ENCODE data around the gene RAB37.

Gene RAB37

DNA sequence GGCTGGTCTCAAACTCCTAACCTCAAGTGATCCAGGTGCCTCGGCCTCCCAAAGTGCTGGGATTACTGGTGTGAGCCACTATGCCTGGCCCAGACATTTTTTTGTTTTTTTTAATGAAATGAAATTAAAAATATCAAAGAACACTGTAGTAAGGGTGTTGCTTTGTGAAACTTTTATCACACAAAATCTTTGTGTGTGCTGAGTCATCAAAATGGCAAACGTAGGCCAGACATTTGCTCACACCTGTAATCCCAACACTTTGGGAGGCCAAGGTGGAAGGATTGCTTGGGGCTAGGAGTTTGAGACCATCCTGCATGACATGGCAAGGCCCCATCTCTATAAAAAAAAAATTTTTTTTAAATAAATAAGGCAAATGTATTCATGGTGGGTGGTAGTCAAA lies 29.4 kb downstream of the RAB37 start:
- no peak for DNase-seq

DNA sequence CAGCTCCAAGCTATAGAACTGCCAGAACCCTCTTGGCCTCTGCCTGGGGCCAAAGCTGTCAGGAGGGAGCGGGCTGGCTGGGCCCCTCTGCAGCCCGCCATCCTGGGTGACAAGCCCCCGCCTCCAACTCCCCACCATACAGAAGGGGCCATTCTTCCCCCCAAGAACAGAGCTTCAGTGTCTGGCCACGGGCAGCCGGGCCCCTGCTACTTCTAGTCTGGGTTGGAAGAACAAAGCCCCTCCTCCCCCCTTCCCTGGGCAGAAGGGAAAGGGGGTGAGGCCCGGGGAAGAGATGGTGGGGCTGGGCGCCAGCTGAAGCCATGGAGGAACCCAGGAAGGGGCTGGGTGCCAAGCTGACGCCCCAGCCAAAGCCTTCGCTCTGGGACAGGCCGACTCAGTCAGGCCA lies 30.1 kb downstream of the RAB37 start:
- no peak for DNase-seq

DNA sequence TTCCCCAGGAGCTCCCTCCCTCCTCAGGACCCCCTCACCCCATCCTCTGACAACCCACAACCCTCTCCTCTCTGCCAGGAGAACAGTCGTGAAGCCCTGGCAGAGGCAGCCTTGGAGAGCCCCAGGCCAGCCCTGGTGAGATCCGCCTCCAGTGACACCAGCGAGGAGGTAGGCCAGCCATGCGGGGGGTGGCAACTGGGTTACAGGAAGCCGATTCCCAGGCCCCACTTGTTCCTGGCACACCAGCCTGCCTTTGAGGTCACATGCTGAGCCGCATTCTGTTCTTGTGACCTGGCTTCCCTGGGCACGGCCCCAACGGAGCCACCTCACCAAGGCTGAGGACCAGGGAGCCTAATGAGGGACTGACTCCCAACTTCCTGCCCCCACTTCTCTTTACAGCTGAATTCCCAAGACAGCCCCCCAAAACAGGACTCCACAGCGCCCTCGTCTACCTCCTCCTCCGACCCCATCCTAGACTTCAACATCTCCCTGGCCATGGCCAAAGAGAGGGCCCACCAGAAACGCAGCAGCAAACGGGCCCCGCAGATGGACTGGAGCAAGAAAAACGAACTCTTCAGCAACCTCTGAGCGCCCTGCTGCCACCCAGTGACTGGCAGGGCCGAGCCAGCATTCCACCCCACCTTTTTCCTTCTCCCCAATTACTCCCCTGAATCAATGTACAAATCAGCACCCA lies 31.2 kb downstream of the RAB37 start:
- DNase-seq = no peak

DNA sequence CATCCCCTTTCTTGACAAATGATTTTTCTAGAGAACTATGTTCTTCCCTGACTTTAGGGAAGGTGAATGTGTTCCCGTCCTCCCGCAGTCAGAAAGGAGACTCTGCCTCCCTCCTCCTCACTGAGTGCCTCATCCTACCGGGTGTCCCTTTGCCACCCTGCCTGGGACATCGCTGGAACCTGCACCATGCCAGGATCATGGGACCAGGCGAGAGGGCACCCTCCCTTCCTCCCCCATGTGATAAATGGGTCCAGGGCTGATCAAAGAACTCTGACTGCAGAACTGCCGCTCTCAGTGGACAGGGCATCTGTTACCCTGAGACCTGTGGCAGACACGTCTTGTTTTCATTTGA lies 31.7 kb downstream of the RAB37 start:
- no peak for DNase-seq

DNA sequence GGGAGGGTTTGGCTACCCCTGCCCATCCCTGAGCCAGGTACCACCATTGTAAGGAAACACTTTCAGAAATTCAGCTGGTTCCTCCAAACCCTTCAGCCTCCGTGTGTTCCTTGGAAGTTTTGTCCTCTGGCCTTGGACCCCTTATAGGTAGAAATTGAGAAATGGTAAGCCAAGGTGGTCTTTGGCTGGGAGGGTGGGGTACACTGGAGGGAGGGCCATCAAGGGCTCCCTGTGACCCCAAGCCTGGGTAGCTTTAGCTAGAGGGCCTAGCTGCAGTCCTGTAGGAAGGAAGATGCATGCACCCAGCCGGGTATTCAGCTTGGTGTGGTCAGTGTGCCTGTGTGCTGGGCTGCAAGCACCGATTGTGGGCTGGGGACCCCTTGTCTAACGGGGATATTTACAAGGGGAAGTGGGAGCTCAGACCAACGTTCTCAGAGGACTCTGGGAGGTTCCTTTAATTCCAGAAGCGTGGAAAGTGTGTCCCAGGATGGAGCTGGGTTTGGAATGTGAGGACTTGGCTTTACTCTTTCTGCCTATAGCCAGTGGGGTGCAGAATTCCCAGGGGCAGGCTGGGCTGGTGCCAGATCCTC lies 32.3 kb downstream of the RAB37 start:
- no peak for DNase-seq

DNA sequence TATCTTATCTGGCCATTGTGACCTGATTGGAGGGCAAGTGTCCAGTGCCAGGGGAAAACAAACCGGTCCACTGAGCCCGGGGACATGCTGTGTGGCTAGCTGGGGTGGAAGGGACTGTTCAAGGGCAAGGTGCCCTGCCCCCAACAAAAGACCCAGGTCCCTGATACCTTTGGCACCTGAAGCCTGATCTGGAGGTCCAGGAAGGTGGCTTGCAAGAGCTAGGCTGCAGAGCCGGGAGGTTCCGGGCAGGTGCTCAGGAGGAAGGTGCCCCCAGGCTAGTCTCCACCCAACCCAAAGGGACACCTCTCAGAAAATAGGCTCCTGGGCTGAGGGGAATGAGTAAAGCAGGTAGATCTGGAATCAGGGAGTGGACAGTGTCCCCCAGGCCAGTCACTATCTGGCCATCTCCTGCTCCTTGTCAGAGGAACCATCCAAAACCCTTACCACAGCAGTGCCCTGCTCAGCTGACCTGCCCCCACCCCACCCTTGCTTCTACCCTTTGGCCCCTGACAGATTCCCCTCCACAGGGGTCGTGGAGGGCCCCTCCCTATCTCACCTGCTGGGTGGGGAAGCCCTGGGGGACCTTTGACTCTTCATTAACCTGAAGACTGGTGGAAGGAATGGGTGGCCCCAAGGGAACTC lies 32.9 kb downstream of the RAB37 start:
- no peak for DNase-seq

DNA sequence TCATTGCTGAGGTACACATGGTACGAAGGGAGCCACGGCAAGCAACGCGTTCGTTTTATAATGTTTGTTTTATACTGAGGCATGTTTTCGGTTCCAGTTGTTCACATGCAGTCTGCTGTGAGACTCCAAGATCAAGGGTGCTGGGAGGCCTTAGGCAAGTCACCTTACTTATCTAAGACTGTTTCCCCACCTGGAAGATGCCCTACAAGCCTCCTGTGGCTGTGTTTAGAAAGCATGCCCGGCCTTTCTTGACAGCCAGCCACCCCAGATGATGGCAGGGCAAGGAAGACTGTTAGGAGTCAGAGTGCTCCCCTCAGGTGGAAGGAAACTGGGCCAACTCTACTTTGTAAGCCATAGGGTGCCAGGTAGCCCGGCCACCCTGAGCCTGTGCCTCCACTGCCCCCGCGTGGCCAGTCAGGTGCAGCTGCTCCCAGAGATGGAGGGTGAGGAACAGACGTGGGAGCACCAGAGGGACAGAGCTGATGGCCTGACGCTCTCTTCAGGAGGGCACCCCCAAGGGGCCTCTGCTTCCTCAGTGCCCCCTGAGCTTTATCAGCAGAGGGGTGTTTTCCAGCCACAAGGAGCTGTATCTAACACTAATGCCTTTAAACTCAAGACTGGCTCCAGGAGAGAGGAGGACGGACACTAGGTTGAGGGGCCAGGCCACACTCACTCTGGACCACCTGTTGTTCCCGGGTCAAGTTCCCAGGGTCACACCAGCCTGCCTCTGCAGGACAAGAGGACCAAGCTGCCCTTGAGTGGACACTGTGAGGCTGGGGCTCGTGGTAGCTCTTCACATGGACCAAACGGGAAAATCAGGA lies 33.7 kb downstream of the RAB37 start:
- DNase-seq = peak; percentile 60

DNA sequence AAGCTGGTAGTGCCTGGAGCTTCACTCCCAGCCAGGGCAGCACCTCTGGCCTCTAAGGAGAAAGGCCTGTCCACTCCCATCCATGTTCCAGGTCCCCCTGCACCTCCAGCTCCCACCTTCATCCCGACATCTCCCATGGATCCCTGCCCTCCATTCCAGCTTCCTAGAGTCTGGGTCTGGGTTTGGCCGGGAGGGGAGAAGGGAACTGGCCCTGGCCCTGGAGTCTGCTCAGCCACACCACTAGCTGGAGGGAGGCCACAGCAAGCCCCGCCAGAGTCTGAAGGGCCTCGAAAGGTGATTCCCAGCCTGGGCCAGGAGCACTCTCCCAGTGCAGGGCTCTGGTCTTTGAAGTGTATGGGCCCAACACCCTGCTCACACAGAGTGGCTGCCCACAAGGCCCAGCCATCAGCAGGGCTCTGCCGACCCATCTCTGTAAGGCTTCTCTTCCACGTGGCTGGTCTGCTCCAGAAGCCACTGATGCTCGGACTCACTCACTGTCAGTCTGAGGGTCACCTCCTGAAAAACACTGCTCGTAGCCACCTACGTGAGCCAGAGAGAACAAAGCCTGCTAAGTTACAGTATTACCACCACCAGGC lies 34.4 kb downstream of the RAB37 start:
- no peak for DNase-seq

DNA sequence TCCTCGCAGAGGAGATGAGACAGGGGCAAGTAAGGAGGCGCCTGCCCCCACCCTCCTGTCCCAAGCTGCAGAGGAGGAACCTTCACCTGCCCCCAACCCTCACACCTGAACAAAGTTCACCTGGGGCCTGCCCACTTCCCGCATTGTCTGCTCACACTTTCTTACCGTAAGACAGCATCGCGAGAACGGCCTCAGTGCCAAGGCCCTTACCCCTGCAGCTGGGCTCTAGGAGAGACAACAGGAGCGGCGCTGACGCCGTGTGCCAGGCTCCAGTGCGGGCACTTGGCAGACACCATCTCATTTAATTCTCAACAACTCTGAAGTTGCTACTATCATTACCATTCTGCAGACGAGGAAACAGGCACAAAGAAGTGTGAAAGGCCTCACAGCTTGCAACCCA lies 35.0 kb downstream of the RAB37 start:
- no peak for DNase-seq

DNA sequence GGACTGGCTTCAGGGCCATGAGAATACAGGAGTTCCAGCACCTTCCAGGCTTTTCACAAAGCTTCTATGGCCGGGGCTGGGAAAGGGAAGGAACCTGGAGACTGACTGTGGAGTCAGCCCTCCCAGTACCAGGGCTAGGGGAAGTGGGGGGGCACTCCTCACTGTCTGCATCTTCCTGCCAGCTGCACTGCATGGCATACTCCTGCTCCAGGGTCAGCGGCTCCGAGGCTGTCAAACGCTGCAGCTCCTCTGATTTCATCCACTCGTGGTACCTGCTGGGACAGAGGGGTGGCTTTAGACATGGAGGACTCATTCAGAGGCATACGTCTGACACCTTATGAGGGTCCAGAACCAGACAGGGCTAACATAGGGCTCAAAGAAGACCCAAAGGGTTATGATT lies 36.4 kb downstream of the RAB37 start:
- no peak for DNase-seq

DNA sequence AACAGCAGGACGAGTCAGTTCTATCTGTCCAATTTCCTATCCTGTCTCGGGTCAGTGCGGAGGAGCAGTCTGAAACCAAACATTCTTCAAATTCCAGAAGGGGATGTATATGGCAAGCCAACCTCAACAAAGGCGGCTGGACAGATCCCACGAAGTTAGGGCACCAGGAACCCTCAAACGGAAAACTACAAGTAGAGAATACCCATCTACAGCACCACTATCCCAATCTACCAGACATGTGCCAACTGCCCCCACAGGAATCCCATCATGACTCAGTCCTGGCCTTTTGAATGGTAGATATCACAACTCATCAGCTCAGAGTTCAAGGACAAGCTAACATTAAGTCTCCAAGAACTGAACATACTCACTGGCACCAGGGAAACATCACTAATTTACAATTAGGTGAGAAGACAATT lies 36.8 kb downstream of the RAB37 start:
- DNase-seq = no peak

DNA sequence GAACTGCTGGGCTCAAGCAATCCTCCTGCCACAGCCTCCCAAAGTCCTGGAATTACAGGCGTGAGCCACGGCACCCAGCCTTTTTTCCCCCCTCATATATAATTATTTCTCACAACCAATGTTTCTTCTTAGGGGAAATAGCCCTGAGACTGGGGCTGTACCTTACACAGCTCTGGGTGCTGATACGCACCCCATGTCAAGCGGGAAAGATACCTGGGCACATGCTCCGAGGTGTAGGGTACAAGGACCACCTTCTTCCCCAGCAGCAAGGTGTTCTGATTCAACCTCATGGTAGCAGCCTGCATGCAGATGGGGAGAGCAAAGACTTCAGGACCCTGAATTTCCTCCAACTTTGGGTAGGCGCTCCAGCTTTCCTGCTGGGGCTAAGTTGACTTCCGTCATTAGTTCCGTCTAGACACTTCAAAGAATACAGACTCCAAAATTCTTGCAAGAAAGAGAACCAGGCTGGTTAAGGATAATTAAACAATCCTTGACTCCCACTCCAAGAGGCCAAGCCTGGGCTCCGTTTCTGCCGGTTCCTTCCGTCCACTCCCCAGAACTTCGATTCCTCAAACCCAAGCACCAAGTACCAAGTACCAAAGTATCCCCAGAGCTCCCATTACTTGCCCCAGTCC lies 38.5 kb downstream of the RAB37 start:
- DNase-seq = no peak

DNA sequence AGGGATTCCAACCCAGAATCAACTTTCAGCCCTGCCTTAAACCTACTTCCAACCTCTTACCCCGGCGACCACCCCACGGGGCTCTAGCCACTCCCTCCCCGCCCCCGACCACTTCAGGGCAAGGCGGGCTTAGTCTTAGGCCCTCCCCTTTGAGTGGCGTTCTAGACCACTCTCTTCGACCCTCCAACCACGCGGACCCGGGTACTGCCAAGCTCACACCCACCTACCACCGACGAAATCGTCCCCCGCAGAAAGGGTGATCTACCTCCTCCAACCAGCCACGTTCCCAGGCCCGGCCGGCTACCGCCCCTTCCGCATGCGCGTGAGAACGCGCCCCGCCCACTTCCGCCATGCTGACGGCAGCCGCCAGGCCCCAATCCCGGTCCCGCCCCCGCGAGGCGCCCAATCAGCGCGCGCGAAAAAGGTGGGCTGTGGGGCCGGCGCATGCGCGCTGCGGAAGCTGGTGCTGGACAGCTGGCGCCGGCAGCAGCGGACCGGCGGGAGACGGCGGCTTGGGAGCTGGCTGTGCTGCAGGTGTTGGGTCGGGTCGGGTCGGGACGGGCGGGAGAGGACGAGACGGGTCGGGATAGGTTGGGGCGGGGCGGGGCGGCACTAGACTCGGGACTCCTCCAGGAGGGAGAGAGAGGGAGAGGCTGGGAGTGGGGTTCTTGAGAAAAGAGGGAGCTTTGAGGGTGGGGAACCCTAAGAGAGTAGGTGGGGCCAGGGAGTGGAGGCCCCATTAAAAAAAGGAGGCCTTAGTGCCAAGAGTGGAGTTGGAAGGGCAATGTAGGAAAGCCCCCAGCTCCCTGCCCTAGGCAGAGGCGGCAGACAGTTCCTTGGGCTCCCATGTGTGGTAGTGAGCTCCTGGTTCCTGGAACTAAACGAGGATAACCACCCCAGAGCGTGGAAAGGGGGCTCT lies 39.2 kb downstream of the RAB37 start, which contains the start of gene NAT9:
NAT9 (minus strand) TSS at position 302 of the 919 bp plus-strand sequence. CDS start 647 bp downstream, outside the sequence.
- DNase-seq = peak; percentile 97

DNA sequence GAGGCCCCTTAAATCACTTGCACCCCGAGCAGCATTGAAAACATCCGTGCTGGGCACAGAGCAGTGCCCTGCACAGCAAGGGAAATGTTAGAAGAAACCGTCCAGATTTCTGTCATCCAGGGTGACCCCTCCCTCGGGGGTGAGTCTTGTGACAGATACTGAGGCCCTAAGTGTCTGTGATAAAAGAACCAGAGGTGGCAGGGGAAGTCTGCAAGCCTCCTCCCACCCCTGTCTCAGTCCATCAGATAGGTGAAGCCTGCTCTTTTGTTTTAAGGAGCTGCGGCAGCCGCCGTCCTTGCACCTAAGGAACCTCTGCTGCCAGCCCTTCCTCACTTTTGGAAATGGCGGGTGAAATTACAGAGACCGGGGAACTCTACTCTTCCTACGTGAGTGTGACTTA lies 39.9 kb downstream of the RAB37 start:
- no peak for DNase-seq

DNA sequence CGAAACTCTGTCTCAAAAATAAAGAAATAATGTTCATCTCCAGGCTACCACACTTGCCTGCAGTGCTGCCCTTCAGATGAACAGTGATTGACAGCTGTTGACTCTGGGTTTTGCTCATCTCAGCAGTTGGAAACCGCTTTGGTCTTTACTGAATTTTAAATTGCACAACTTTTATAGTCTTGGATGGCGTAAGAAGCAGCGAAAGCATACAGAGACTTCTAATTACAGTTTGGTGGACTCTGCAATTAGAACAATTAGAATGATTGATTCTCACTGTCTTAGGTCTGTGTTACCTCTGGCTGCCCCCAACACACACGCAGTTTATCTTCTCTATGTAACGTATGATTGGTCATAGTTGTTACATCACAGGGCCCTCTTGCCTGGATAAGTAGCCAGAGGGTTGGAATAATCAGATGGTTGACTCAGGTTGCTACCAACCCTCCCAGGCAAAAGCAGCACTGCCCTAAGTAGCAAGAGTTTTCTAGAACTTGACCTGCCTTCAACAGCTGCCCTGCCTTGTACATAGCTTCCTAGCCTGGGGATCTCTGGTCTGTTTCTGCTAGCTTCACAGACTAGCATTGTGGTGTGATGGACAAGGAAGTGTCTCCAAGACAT lies 41.0 kb downstream of the RAB37 start:
- DNase-seq = no peak

DNA sequence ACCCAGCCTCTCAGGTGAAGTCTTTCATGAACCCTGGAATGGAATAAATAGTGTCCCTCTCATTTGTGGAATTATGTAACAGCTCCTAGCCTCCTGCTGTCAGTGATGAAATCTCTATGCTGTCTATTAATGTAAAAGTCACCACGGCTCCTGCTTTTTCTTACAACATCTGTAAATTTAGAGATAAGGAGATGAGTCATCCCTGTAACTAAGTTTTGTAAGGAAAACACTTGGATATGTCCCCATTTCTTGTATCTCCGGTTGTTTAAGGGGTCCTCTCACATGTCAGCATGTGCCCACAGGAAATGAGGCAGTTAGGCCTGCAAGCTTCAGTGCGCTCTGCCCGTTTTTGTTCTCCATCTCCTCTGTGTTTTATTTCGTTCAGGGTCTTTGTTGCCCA lies 41.9 kb downstream of the RAB37 start:
- DNase-seq = no peak

DNA sequence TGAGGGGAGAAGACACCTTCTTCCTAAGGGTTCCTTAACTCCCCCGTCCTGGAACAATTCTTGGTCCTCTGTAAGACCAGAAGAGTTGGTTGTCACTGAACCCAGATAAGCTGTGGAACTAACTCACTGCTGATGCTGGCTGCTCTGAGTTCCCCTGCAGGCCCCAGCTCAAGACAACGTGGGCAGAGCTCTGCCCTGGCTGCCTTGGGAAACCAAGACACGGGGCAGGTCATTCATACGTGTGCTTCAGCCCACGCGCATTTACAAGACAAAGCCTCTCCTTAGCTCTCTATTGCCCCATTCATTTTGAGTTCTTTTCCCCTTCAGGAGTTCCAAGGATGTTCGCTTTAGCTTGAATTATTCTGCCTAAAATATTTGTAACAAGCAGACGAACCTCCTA lies 42.4 kb downstream of the RAB37 start:
- DNase-seq = no peak

DNA sequence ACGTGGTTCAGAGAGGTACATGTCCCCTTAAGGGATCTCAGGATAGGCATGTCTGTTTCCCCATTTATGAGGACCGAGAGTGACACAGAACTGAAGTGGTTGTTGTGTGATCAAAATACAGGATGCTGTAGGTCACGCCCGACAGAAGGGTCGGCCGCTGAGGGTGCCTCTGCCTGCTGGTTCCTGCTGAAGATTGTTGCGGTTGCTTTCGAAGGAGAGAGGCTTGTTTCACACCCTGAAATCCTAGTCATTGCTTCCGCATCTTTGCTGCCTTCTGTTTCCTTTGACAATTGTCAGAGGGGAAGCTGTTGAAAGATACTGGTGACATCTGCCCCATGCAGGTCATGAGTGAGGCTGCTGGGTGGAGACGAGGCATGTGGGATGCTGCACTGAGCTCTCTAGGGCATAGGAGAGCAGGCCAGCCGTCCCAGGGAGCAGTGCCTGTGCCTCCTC lies 42.9 kb downstream of the RAB37 start:
- no peak for DNase-seq

DNA sequence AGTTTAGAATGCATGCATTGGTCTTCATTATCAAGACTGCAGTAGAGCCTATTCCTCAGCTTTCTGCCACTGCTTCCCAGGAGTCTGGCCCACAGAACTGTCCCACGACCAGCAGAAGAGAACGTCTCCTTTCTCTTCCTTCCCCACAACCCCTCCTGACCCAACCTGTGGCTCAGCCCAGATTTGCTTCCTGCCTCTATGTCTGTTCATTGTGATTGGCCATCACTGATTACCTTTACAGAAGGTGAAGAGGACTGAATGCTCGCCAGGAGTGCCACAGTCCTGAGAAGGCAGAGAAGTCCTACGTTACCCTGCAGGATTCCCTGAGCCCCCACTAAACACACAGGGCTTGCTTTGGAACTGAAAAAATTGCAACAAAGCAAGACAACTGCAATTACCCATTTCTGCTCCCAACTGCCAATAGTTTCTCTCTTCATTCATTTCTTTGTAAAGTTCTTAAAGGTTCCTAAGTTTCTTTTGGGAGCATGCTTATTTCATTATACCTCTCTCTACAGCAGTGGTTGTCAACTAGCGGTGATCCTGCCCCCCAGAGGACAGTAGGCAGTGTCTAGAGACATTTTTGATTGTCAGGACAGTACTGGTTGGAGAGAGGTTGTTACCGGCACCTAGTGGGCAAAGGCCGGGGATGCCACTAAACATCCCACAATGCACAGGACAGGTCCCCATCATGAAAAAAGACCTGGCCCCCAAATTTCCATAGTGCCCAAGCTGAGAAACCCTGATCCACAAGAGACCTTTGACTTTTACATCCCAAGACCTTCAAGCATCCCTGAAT lies 43.6 kb downstream of the RAB37 start:
- DNase-seq = no peak

DNA sequence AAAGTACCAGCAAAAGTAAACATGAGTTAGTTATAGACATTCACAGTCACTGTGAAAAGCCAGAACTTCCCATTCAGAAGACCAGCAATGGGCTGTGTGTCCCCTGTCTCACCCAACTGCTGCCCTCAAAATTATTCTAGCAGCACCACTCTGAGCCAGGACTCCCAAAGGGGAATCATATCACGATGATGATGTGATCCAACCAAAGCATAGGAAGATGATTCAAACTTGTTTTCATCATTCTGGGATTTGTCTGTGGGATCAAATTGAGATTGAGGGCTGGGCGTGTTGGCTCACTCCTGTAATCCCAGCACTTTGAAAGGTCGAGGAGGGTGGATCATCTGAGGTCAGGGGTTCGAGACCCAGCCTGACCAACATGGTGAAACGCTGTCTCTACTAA lies 45.5 kb downstream of the RAB37 start:
- no peak for DNase-seq

All from retina (tissue), 1 donor.